ENCODE measurements around the gene LRRC14B. TPM values are rescaled to one million over a fixed set of nuclear protein-coding genes. Genes with fewer than 3 reads are reported as not detected.

Gene LRRC14B
- polyA plus RNA-seq, 3 donors: not detected

GRCh38 chr5:182126-182525, 9.2 kb upstream of the LRRC14B start:
- no peaks in the 10 kb centered on the region for H3K79me2 ChIP-seq (ENCODE audit: insufficient read depth, low read length)
- no peak overlapping the region for H3K4me2 ChIP-seq (replicated peaks; ENCODE audit: extremely low read depth, low read length, poor library complexity, severe bottlenecking)
- H3K36me3 ChIP-seq (replicated peaks in 1 of 2; ENCODE audit: control insufficient read depth in 1 of 2, insufficient read depth in 2 of 2, low read length in 2 of 2): no peaks in the 10 kb centered on the region
- H3K27ac Mint-ChIP-seq: no peak overlapping the region
- H3K9me3 Mint-ChIP-seq: no peaks in the 10 kb centered on the region
- no peak overlapping the region for H3K27ac ChIP-seq (ENCODE audit: low read depth in 1 of 2, low read length in 2 of 2)
- no peak overlapping the region for H2AFZ ChIP-seq (ENCODE audit: insufficient read depth, low read depth, low read length, poor library complexity, severe bottlenecking)
- WGBS (ENCODE audit: insufficient coverage): 84% methylated on average over 8 of the region's 12 CpGs
- DNase-seq: no peak
- intact Hi-C loops (cut with micrococcal nuclease): no loop called here
- H3K36me3 Mint-ChIP-seq: no peaks in the 10 kb centered on the region
- TF ChIP-seq, protein P1, sequence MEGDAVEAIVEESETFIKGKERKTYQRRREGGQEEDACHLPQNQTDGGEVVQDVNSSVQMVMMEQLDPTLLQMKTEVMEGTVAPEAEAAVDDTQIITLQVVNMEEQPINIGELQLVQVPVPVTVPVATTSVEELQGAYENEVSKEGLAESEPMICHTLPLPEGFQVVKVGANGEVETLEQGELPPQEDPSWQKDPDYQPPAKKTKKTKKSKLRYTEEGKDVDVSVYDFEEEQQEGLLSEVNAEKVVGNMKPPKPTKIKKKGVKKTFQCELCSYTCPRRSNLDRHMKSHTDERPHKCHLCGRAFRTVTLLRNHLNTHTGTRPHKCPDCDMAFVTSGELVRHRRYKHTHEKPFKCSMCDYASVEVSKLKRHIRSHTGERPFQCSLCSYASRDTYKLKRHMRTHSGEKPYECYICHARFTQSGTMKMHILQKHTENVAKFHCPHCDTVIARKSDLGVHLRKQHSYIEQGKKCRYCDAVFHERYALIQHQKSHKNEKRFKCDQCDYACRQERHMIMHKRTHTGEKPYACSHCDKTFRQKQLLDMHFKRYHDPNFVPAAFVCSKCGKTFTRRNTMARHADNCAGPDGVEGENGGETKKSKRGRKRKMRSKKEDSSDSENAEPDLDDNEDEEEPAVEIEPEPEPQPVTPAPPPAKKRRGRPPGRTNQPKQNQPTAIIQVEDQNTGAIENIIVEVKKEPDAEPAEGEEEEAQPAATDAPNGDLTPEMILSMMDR (IDR thresholded peaks at IDR 0.05): no peak
- no peaks in the 10 kb centered on the region for H4K20me1 ChIP-seq (ENCODE audit: insufficient read depth, low read length)
- no peak overlapping the region for H3K4me3 ChIP-seq (replicated peaks in 1 of 3; ENCODE audit: low read depth in 2 of 3, low read length in 3 of 3)
- H3K27me3 Mint-ChIP-seq (ENCODE audit: low read depth in 3 of 3): peaks cover 0 to 8% (median 2%) of the 10 kb centered on the region in 3 donors
- no peaks in the 10 kb centered on the region for H3K4me1 Mint-ChIP-seq
- H3K27me3 ChIP-seq (ENCODE audit: control insufficient read depth in 2 of 2, insufficient read depth in 2 of 2, low read length in 2 of 2): no peaks in the 10 kb centered on the region
- H3K4me1 ChIP-seq (ENCODE audit: control insufficient read depth in 1 of 2, insufficient read depth in 2 of 2, low read length in 2 of 2): no peaks in the 10 kb centered on the region
- H3K9ac ChIP-seq (ENCODE audit: insufficient read depth, low read length, poor library complexity, severe bottlenecking): no peak overlapping the region
- no peak overlapping the region for H3K4me3 Mint-ChIP-seq
- H3K9me3 ChIP-seq (replicated peaks in 1 of 2; ENCODE audit: control insufficient read depth in 1 of 2, insufficient read depth in 1 of 2, low read length in 2 of 2): no peaks in the 10 kb centered on the region

- no peak overlapping the region for H3K4me3 ChIP-seq (replicated peaks in 1 of 3; ENCODE audit: low read depth in 2 of 3, low read length in 3 of 3)
- no peaks in the 10 kb centered on the region for H3K27me3 ChIP-seq (ENCODE audit: control insufficient read depth in 2 of 2, insufficient read depth in 2 of 2, low read length in 2 of 2)
- WGBS (ENCODE audit: insufficient coverage): 90% methylated on average over 3 of the region's 7 CpGs
- H3K9ac ChIP-seq (ENCODE audit: insufficient read depth, low read length, poor library complexity, severe bottlenecking): no peak overlapping the region
- H3K4me3 Mint-ChIP-seq: no peak overlapping the region
- TF ChIP-seq, protein P1 (IDR thresholded peaks at IDR 0.05): no peak
- no peak overlapping the region for H3K27ac ChIP-seq (ENCODE audit: low read depth in 1 of 2, low read length in 2 of 2)
- no peaks in the 10 kb centered on the region for H3K79me2 ChIP-seq (ENCODE audit: insufficient read depth, low read length)
- H3K27me3 Mint-ChIP-seq (ENCODE audit: low read depth in 3 of 3): peaks cover 5 to 8% (median 7%) of the 10 kb centered on the region in 3 donors
- no peak overlapping the region for H2AFZ ChIP-seq (ENCODE audit: insufficient read depth, low read depth, low read length, poor library complexity, severe bottlenecking)
- H3K4me1 Mint-ChIP-seq: peaks cover 6% of the 10 kb centered on the region
- H3K4me2 ChIP-seq (replicated peaks; ENCODE audit: extremely low read depth, low read length, poor library complexity, severe bottlenecking): no peak overlapping the region
- H3K36me3 ChIP-seq (replicated peaks in 1 of 2; ENCODE audit: control insufficient read depth in 1 of 2, insufficient read depth in 2 of 2, low read length in 2 of 2): no peaks in the 10 kb centered on the region
- H3K9me3 Mint-ChIP-seq: no peaks in the 10 kb centered on the region
- intact Hi-C loops (cut with micrococcal nuclease): no loop called here
- no peaks in the 10 kb centered on the region for H3K36me3 Mint-ChIP-seq
- H3K27ac Mint-ChIP-seq: no peak overlapping the region
- H3K9me3 ChIP-seq (replicated peaks in 1 of 2; ENCODE audit: control insufficient read depth in 1 of 2, insufficient read depth in 1 of 2, low read length in 2 of 2): no peaks in the 10 kb centered on the region
- peaks cover 0 to 3% of the 10 kb centered on the region in 2 donors for H3K4me1 ChIP-seq (ENCODE audit: control insufficient read depth in 1 of 2, insufficient read depth in 2 of 2, low read length in 2 of 2)
- H4K20me1 ChIP-seq (ENCODE audit: insufficient read depth, low read length): no peaks in the 10 kb centered on the region
- no peak for DNase-seq
Measured at GRCh38 chr5:184471-184870, 6.8 kb upstream of the LRRC14B start.

All from CD14-positive monocyte (primary cell).